Measurements from ENCODE around the gene NNAT. TPM values are rescaled to one million over a fixed set of nuclear protein-coding genes. Genes with fewer than 3 reads are reported as not detected.

The NNAT gene
- total RNA-seq, 1 experiment from 2014 or later = 43.1 TPM

GRCh38 chr20:37473249-37474000 lies 47.6 kb upstream of the NNAT start:
- TF ChIP-seq, protein P1, sequence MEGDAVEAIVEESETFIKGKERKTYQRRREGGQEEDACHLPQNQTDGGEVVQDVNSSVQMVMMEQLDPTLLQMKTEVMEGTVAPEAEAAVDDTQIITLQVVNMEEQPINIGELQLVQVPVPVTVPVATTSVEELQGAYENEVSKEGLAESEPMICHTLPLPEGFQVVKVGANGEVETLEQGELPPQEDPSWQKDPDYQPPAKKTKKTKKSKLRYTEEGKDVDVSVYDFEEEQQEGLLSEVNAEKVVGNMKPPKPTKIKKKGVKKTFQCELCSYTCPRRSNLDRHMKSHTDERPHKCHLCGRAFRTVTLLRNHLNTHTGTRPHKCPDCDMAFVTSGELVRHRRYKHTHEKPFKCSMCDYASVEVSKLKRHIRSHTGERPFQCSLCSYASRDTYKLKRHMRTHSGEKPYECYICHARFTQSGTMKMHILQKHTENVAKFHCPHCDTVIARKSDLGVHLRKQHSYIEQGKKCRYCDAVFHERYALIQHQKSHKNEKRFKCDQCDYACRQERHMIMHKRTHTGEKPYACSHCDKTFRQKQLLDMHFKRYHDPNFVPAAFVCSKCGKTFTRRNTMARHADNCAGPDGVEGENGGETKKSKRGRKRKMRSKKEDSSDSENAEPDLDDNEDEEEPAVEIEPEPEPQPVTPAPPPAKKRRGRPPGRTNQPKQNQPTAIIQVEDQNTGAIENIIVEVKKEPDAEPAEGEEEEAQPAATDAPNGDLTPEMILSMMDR (conservative IDR thresholded peaks at IDR 0.05) = no peak

More at GRCh38 chr20:37473249-37474000, 47.6 kb upstream of the NNAT start:
- H3K79me1 ChIP-seq (ENCODE audit: insufficient read depth, low read depth, low read length, poor library complexity, severe bottlenecking) = no peaks in the 10 kb centered on the region
- no peak overlapping the region for H2BK120ac ChIP-seq (ENCODE audit: low read depth, low read length, poor library complexity, severe bottlenecking)
- no peak overlapping the region for H2BK20ac ChIP-seq (ENCODE audit: low read depth, low read length, poor library complexity, severe bottlenecking)
- no peak overlapping the region for H2AFZ ChIP-seq (ENCODE audit: low read length)
- no peaks in the 10 kb centered on the region for H3K9me3 ChIP-seq (ENCODE audit: control insufficient read depth, low read depth, low read length)
- H3K23ac ChIP-seq (ENCODE audit: insufficient read length, low read depth, low read length) = no peak overlapping the region
- H3K27ac Mint-ChIP-seq = no peak overlapping the region
- H4K20me1 ChIP-seq (ENCODE audit: control insufficient read depth, insufficient read depth, insufficient read length) = no peaks in the 10 kb centered on the region
- no peak overlapping the region for H4K91ac ChIP-seq (ENCODE audit: insufficient read length, low read depth, low read length)
- peaks cover 2 to 7% of the 10 kb centered on the region in 2 experiments; a peak in 1 of 4 replicates for H3K4me1 Mint-ChIP-seq
- peaks cover 10% of the 10 kb centered on the region for H3K27me3 Mint-ChIP-seq (ENCODE audit: low read depth)
- no peaks in the 10 kb centered on the region for H3K4me1 ChIP-seq (ENCODE audit: insufficient read depth, low read length)
- H3K9me3 Mint-ChIP-seq = peaks cover 0 to 3% of the 10 kb centered on the region in 2 experiments; a peak in 4 of 5 replicates
- no peak overlapping the region for H3K4me2 ChIP-seq (ENCODE audit: insufficient read depth, insufficient read length, low read length)
- H3K23me2 ChIP-seq (ENCODE audit: insufficient read length, low read depth, low read length, poor library complexity, severe bottlenecking) = no peaks in the 10 kb centered on the region
- H3K9ac ChIP-seq (ENCODE audit: extremely low read depth, insufficient read length, low read length) = no peak overlapping the region
- H3K79me2 ChIP-seq (ENCODE audit: insufficient read depth, low read length) = no peaks in the 10 kb centered on the region
- no peak overlapping the region for H3K27ac ChIP-seq (ENCODE audit: insufficient read length, low read depth, low read length)
- no peak overlapping the region for H2BK12ac ChIP-seq (ENCODE audit: insufficient read length, low read depth, low read length)
- no peak for DNase-seq
- no peak overlapping the region for H2BK5ac ChIP-seq (ENCODE audit: insufficient read length, low read length)
- no peak overlapping the region for H3K56ac ChIP-seq (ENCODE audit: insufficient read length, low read depth, low read length)
- H3K14ac ChIP-seq (ENCODE audit: insufficient read depth, low read length) = no peak overlapping the region
- H4K8ac ChIP-seq (replicated peaks; ENCODE audit: insufficient read length, low read depth, low read length) = no peak overlapping the region
- H3K4me3 Mint-ChIP-seq = no peak overlapping the region
- H3K18ac ChIP-seq (ENCODE audit: insufficient read length, low read depth, low read length) = no peak overlapping the region
- no peak overlapping the region for H3K4ac ChIP-seq (ENCODE audit: low read depth, low read length)
- no peak overlapping the region for H2AK5ac ChIP-seq (ENCODE audit: insufficient read length, low read length)
- H4K5ac ChIP-seq (ENCODE audit: insufficient read length, low read depth, low read length) = no peak overlapping the region
- H3K36me3 Mint-ChIP-seq (ENCODE audit: insufficient read depth in 1 of 3, low read depth in 3 of 3) = peaks cover 0 to 2% (median 0%) of the 10 kb centered on the region in 3 experiments; a peak in 1 of 7 replicates
- H3T11ph ChIP-seq (ENCODE audit: low read length) = no peak overlapping the region
- H3K27me3 ChIP-seq (ENCODE audit: insufficient read depth, low read length) = no peaks in the 10 kb centered on the region
- no CpG with 5 or more reads among the region's 11 CpGs for WGBS (ENCODE audit: extremely low coverage, insufficient read length, low lambda C conversion rate)
- no peak overlapping the region for H2BK15ac ChIP-seq (ENCODE audit: low read depth, low read length)
